Omental fat pad (tissue), 4 donors: ENCODE data around the gene AFF3. TPM values are rescaled to one million over a fixed set of nuclear protein-coding genes. Genes with fewer than 3 reads are reported as not detected.
"Not testable (repeated sequence)": the region's sequence is repeated elsewhere in the genome, so short reads cannot be mapped to it uniquely, and the experiment has no call there.

ENCODE experiments used
- ATAC-seq: fragments of 150-250 bp; one replicate; pipeline ENCODE4 v1.9.1; 2016; ENCODE audit warnings: mild to moderate bottlenecking, moderate library complexity; ENCODE audit not compliant: low FRiP score
- DNase-seq: peaks from one replicate; pipeline ENCODE4 v3.0.0-alpha.2; 2019; ENCODE audit warnings: low spot score
- CTCF ChIP-seq, 3 donors: fragments of 450-650 bp; IDR thresholded peaks; one replicate each; pipeline ENCODE4 v1.5.1; 2016 to 2017; ENCODE audit warnings: antibody characterized with exemption in 3 of 3, mild to moderate bottlenecking in 3 of 3, moderate library complexity in 2 of 3
- total RNA-seq, 4 donors: library from RNA; depleted of rRNA; stranded (reverse); fragments of >200 nt; gene quantifications; one replicate each; pipeline ENCODE4 v1.1.0, GENCODE V29; 2016

The AFF3 gene
- total RNA-seq, 4 donors from 2014 or later, result 1.4 to 6.0 (median 2.7) TPM

- ATAC-seq, result no peak
- no peak for DNase-seq
- no peak for TF ChIP-seq CTCF (IDR thresholded peaks at IDR 0.05)
Observed at GRCh38 chr2:99776906-99777646, 365.3 kb downstream of the AFF3 start.

GRCh38 chr2:99776206-99776905 lies 366.0 kb downstream of the AFF3 start:
- DNase-seq (no peak), ATAC-seq (no peak)
- no peak for TF ChIP-seq CTCF (IDR thresholded peaks at IDR 0.05)

- no peak for TF ChIP-seq CTCF (IDR thresholded peaks at IDR 0.05)
- no peak for ATAC-seq
Observed at GRCh38 chr2:99775585-99775984, 366.8 kb downstream of the AFF3 start.

GRCh38 chr2:99773642-99774041 lies 368.7 kb downstream of the AFF3 start:
- not testable (repeated sequence) for ATAC-seq

More at GRCh38 chr2:99775585-99775984, 366.8 kb downstream of the AFF3 start:
- no peak for DNase-seq

GRCh38 chr2:99772591-99773331 lies 369.6 kb downstream of the AFF3 start:
- TF ChIP-seq CTCF (IDR thresholded peaks at IDR 0.05), result no peak
- ATAC-seq, result no peak
- DNase-seq, result no peak

More at GRCh38 chr2:99773642-99774041, 368.7 kb downstream of the AFF3 start:
- not testable (repeated sequence) for DNase-seq

- no peak for DNase-seq
- ATAC-seq, result no peak
- no peak for TF ChIP-seq CTCF (IDR thresholded peaks at IDR 0.05)
Observed at GRCh38 chr2:99771681-99772333, 370.6 kb downstream of the AFF3 start.

- ATAC-seq, result no peak
- DNase-seq, result no peak
- TF ChIP-seq CTCF (IDR thresholded peaks at IDR 0.05), result no peak
Observed at GRCh38 chr2:99770876-99771275, 371.5 kb downstream of the AFF3 start.
